Measurements from ENCODE around the gene PLAGL2. TPM values are rescaled to one million over a fixed set of nuclear protein-coding genes. Genes with fewer than 3 reads are reported as not detected.
"Not testable (repeated sequence)": the region's sequence is repeated elsewhere in the genome, so short reads cannot be mapped to it uniquely, and the experiment has no call there.

The PLAGL2 gene
- total RNA-seq, 1 donor from 2014 or later = 17.9 TPM

GRCh38 chr20:32184961-32185603, 22.5 kb downstream of the PLAGL2 start:
- Mint-ChIP-seq H3K4me3 (no peak overlapping the region), H3K4me1 (peaks cover 9% of the 10 kb centered on the region), H3K27ac (no peak overlapping the region), H3K9me3 (no peaks in the 10 kb centered on the region), H3K27me3 (peaks cover 4% of the 10 kb centered on the region), H3K36me3 (ENCODE audit: low read depth) (no peaks in the 10 kb centered on the region)
- CTCF ChIA-PET = no interaction called here
- intact Hi-C loops (cut with micrococcal nuclease) = no loop called here
- DNase-seq = no peak
- ATAC-seq (ENCODE audit: low read depth) = no peak
- TF ChIP-seq CTCF (IDR thresholded peaks at IDR 0.05) = no peak
- POLR2A ChIA-PET = no interaction called here

GRCh38 chr20:32183947-32184635, 23.5 kb downstream of the PLAGL2 start:
- ChIA-PET CTCF (no interaction called here), POLR2A (no interaction called here)
- Mint-ChIP-seq H3K4me1 (peaks cover 3% of the 10 kb centered on the region), H3K4me3 (no peak overlapping the region), H3K9me3 (no peaks in the 10 kb centered on the region), H3K36me3 (ENCODE audit: low read depth) (no peaks in the 10 kb centered on the region), H3K27me3 (peaks cover 4% of the 10 kb centered on the region), H3K27ac (no peak overlapping the region)
- intact Hi-C loops (cut with micrococcal nuclease) = no loop called here
- no peak for ATAC-seq (ENCODE audit: low read depth)
- DNase-seq = no peak
- TF ChIP-seq CTCF (IDR thresholded peaks at IDR 0.05) = no peak

- Mint-ChIP-seq H3K36me3 (ENCODE audit: low read depth) (no peaks in the 10 kb centered on the region), H3K27ac (no peak overlapping the region), H3K4me3 (no peak overlapping the region), H3K9me3 (no peaks in the 10 kb centered on the region), H3K27me3 (no peaks in the 10 kb centered on the region), H3K4me1 (no peaks in the 10 kb centered on the region)
- TF ChIP-seq CTCF (IDR thresholded peaks at IDR 0.05) = no peak
- POLR2A ChIA-PET = interaction anchor here (0.5 kb wide), 1 partner anchor 109 kb away, joined by 7 read pairs; no protein-coding TSS in a partner anchor
- ATAC-seq (ENCODE audit: low read depth) = no peak
- CTCF ChIA-PET = no interaction called here
- DNase-seq = no peak
- intact Hi-C loops (cut with micrococcal nuclease) = no loop called here
Measured at GRCh38 chr20:32181606-32182005, 25.9 kb downstream of the PLAGL2 start.

- no peak overlapping the region for H3K4me3 Mint-ChIP-seq
- ChIA-PET CTCF (no interaction called here), POLR2A (no interaction called here)
- no peak for TF ChIP-seq CTCF (IDR thresholded peaks at IDR 0.05)
- no peak for DNase-seq
- H3K27me3 Mint-ChIP-seq = no peaks in the 10 kb centered on the region
- ATAC-seq (ENCODE audit: low read depth) = no peak
- intact Hi-C loops (cut with micrococcal nuclease) = no loop called here
- no peaks in the 10 kb centered on the region for H3K9me3 Mint-ChIP-seq
- H3K27ac Mint-ChIP-seq = no peak overlapping the region
- no peaks in the 10 kb centered on the region for H3K36me3 Mint-ChIP-seq (ENCODE audit: low read depth)
- no peaks in the 10 kb centered on the region for H3K4me1 Mint-ChIP-seq
Measured at GRCh38 chr20:32179934-32180333, 27.6 kb downstream of the PLAGL2 start.

GRCh38 chr20:32179515-32179914, 28.0 kb downstream of the PLAGL2 start:
- POLR2A ChIA-PET = no interaction called here
- intact Hi-C loops (cut with micrococcal nuclease) = no loop called here
- H3K36me3 Mint-ChIP-seq (ENCODE audit: low read depth) = no peaks in the 10 kb centered on the region

GRCh38 chr20:32177696-32178095, 29.8 kb downstream of the PLAGL2 start:
- H3K36me3 Mint-ChIP-seq (ENCODE audit: low read depth); H3K4me3 Mint-ChIP-seq; H3K27me3 Mint-ChIP-seq; H3K9me3 Mint-ChIP-seq; CTCF ChIA-PET; H3K4me1 Mint-ChIP-seq; POLR2A ChIA-PET; intact Hi-C loops (cut with micrococcal nuclease); H3K27ac Mint-ChIP-seq; DNase-seq; ATAC-seq (ENCODE audit: low read depth): not testable (repeated sequence)

More at GRCh38 chr20:32179515-32179914, 28.0 kb downstream of the PLAGL2 start:
- no peaks in the 10 kb centered on the region for H3K9me3 Mint-ChIP-seq
- no peak overlapping the region for H3K27ac Mint-ChIP-seq
- CTCF ChIA-PET = no interaction called here
- no peak for DNase-seq
- TF ChIP-seq CTCF (IDR thresholded peaks at IDR 0.05) = no peak
- H3K4me1 Mint-ChIP-seq = no peaks in the 10 kb centered on the region
- ATAC-seq (ENCODE audit: low read depth) = no peak
- no peak overlapping the region for H3K4me3 Mint-ChIP-seq
- no peaks in the 10 kb centered on the region for H3K27me3 Mint-ChIP-seq
